CD4-positive, alpha-beta T cell treated with Interleukin-10 for 1 hour (primary cell): ENCODE measurements around the gene PPP4R3A.
A peak's percentile ranks its signal among the peaks of the same experiment; 100 is the strongest.
"Not testable (repeated sequence)": the region's sequence is repeated elsewhere in the genome, so short reads cannot be mapped to it uniquely, and the experiment has no call there.

Experiments used
- DNase-seq: peaks from one replicate; pipeline ENCODE4 v3.0.0-alpha.2; 2020

The PPP4R3A gene

GRCh38 chr14:91501951-91502930 lies 7.9 kb downstream of the PPP4R3A start:
- DNase-seq: no peak

DNA sequence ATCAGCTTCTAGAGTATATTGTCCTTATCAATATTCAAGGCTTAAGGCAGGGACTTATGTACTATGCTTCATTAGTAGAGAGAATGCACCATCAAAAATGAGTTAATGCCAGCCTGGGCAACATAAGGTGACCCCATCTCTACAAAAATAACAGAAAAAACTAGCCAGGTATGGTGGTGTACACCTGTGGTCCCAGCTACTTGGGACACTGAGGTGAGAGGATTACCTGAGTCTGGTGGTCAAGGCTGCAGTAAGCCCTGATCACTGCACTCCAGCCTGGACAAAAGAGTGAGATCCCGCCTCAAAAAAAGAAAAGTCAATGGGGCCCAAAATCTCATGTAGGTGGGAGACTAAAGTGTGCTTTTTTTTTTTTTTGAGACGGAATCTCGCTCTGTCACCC lies 8.8 kb downstream of the PPP4R3A start:
- no peak for DNase-seq

- no peak for DNase-seq
These were observed 13.3 kb downstream of the PPP4R3A start for GRCh38 chr14:91496790-91497189.

DNA sequence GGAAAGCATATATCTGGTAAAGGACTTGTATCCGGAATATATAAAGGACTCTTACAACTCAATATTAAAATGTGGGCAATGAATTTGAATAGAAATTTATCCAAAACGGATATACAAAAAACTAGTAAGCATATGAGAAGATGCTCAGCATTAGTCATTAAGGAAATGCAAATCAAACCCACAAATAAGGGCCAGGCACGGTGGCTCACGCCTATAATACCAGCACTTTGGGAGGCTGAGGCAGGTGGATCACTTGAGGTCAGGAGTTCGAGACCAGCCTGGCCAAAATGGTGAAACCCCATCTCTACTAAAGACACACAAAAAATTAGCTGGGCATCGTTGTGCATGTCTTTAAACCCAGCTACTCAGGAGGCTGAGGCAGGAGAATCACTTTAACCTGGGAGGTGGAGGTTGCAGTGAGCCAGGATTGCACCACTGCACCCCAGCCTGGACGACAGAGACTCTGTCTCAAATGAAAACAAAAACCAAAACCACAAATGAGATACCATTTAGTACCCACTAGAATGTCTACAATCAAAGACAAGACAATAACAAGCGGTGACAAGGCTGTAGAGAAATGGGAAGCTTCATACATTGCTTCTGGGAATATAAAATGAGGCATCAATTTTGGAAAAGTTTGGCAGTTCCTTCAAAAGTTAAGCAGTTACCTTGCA lies 15.6 kb downstream of the PPP4R3A start:
- peak; percentile 19 for DNase-seq

- DNase-seq: no peak
These were observed 16.9 kb downstream of the PPP4R3A start for GRCh38 chr14:91493169-91493568.

- no peak for DNase-seq
These were observed 25.4 kb downstream of the PPP4R3A start for GRCh38 chr14:91484744-91485143.

GRCh38 chr14:91484186-91484585 lies 25.9 kb downstream of the PPP4R3A start:
- peak; percentile 30 for DNase-seq

- DNase-seq: no peak
These were observed 27.7 kb downstream of the PPP4R3A start for GRCh38 chr14:91482263-91483013.

- no peak for DNase-seq
These were observed 32.7 kb downstream of the PPP4R3A start for GRCh38 chr14:91477388-91477787.

- DNase-seq: no peak
These were observed 37.1 kb downstream of the PPP4R3A start for GRCh38 chr14:91473046-91473445.

DNA sequence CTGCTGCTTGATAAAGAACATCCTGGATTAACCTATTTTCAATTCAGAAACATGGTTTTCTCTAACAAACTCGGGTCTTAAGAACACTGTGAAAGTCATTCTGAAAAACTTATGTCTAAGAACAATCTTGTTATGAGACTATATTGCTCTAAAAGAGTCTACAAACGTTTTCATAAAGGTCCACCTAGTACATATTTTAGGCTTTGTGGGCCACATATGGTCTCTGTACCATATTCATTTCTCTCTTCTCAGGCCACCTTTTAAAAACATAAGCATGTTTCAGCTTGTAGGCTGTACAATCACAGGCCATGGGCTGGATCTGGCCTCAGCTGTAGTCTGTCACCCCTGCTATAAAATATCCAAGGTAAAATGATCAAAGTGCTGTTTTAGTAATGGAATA lies 39.9 kb downstream of the PPP4R3A start:
- DNase-seq: no peak

DNA sequence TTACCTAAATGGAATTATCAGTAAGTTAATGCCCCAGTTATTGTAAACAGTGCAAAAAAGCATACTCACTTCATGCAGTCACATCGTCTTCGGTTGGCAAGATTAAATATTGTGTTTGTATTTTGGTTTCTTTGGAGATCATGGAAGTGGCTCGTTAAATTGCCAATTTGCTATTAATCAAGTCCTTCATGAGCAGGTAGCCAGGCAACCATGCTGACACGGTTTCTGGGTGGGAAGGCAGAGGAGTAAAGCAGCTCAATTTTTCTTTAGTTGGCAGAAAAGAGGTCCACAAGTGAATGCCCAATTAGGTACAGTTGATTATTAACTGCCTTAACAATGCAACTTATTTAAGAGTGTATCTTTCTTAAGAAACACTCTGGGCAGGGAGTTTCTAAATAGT lies 43.9 kb downstream of the PPP4R3A start:
- DNase-seq: no peak

- DNase-seq: no peak
These were observed 45.4 kb downstream of the PPP4R3A start for GRCh38 chr14:91464615-91465205.

DNA sequence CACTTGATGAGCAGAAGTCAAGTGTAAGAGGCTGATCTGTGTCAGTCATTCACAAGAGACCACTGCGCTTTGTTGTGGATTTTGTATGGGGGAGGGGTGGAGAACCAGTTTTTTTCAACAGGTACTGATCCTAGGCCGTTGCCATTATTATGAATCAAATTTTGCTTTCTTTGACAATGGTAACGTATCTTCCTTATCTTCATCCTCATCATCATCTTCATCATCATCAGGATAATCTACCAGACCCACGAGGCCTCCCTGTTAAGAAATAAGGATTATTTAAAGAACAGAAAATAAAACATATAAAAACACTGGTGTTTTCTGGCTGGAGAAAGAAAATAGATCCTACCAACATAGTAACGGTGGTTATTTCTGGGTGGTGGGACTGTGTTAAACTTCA lies 51.5 kb downstream of the PPP4R3A start:
- no peak for DNase-seq

DNA sequence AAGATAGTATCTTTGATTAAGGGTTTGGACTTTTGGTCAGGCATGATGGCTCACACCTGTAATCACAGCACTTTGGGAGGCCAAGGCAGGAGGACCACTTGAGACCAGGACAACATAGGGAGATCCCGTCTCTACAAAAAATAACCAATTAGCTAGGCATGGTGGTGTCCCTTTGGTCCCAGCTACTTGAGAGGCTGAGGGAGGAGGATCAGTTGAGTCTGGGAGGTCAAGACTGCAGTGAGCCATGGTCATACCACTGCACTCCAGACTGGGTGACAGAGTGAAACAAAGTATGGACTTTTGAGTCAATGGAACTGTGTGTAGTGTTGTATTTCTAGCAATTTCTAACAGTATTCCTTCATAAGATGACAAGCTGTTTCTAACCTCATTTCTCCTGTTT lies 53.8 kb downstream of the PPP4R3A start:
- no peak for DNase-seq

- no peak for DNase-seq
These were observed 55.5 kb downstream of the PPP4R3A start for GRCh38 chr14:91454580-91454979.

DNA sequence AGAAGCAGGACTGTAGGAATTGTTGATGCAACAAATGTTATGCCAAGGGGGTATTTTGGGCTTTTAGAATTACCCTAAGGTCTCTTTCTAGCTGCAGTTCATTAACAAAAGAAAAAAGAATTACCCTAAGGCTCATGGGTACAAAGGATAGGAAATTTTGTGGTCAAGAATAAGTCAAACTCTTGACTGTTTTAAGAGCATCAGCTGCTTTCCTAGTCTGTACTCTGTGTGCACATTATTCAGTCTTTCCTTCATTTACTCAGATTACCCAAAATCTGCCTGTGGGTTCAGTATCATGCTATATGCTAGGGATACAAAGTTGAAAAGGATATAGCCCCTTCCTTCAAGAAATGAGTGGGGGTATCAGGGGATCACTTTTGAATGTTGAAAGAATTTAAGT lies 56.0 kb downstream of the PPP4R3A start:
- DNase-seq: no peak

GRCh38 chr14:91453744-91454143 lies 56.4 kb downstream of the PPP4R3A start:
- no peak for DNase-seq

- DNase-seq: no peak
These were observed 65.6 kb downstream of the PPP4R3A start for GRCh38 chr14:91444335-91445020.

DNA sequence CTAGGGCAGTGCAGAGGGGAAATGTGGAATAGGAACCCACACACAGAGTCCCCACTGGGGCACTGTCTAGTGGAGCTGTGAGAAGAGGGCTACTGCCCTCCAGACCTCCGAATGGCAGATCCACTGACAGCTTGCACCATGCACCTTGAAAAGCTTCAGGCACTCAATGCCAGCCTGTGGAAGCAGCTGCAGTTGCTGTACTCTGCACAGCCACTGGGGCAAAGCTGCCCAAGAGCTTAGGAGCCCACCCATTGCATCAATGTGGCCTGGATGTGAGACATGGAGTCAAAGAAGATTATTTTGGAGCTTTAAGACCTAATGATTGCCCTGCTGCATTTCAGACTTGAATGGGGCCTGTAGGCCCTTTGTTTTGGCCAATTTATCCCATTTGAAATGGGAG lies 70.8 kb downstream of the PPP4R3A start:
- no peak for DNase-seq

DNA sequence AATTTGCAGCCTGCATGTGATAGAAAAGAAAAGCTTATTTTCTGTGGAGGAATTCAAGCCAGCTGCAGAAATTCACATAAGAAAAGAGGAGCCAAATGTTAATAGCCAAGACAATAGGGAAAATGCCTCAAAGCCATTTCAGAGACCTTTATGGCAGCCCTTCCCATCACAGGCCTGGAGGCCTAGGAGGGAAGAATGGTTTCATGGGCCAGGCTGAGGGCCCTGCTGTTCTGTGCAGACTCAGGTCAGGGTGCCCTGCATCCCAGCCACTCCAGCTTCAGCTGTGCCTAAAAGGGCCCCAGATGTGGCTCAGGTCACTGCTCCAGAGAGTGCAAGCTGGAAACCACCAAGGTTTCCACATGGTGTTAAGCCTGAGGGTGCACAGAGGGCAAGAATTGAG lies 71.3 kb downstream of the PPP4R3A start:
- DNase-seq: no peak

DNA sequence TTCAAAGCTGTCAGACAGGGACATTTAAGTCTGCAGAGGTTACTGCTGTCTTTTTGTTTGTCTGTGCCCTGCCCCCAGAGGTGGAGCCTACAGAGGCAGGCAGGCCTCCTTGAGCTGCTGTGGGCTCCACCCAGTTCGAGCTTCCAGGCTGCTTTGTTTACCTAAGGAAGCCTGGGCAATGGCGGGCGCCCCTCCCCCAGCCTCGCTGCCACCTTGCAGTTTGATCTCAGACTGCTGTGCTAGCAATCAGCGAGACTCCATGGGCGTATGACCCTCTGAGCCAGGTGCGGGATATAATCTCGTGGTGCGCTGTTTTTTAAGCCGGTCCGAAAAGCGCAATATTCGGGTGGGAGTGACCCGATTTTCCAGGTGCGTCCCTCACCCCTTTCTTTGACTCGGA lies 73.8 kb downstream of the PPP4R3A start:
- DNase-seq: not testable (repeated sequence)
